ENCODE data around the gene DIS3L2.

DNA sequence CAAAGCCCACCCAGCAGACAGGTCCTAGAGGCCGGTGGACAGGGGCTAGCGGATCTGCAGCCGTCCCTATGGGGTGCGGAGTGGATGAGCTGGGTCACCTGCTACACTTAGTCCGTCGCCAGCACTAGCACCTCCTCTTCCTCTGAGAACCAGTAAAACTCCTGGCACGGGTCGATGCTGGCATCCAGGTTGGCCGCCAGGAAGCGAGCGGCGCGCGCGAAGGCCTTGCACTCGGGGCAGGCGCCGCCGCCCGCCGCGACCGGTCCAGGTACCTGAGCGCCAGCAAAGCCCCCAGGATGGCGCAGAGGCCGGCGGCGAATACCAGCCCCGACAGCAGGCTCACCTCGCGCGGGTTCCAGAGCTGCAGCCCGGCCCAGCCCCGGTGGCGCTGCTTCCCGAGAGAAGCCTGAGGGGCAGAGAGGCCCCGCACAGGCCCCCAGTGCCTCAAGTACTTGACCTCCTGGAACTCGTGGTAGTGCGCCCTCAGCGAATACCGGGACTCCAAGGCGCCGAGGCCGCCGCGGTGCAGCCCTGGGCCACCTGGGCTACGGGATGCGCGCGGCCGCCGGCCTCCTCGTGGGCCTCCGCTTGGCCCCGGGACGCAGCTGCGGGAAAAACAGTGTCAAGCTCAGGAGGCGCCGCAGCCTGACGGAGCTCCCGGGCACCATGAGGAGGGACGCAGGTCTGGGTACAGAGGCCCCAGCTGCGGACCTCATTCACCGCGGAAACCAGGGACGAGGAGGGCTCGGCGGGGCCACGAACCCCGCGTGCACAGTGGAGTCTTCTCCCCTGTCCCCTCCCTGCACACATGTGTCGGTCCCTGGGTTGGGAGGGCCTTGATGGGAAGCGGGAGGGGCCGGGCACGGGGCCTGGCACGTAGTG, 389.5 kb downstream of the DIS3L2 start:
- TF ChIP-seq POLR2AphosphoS5 (IDR thresholded peaks at IDR 0.05) (no peak), EP300 (IDR thresholded peaks at IDR 0.05) (no peak)
- TF ChIP-seq, protein P1, sequence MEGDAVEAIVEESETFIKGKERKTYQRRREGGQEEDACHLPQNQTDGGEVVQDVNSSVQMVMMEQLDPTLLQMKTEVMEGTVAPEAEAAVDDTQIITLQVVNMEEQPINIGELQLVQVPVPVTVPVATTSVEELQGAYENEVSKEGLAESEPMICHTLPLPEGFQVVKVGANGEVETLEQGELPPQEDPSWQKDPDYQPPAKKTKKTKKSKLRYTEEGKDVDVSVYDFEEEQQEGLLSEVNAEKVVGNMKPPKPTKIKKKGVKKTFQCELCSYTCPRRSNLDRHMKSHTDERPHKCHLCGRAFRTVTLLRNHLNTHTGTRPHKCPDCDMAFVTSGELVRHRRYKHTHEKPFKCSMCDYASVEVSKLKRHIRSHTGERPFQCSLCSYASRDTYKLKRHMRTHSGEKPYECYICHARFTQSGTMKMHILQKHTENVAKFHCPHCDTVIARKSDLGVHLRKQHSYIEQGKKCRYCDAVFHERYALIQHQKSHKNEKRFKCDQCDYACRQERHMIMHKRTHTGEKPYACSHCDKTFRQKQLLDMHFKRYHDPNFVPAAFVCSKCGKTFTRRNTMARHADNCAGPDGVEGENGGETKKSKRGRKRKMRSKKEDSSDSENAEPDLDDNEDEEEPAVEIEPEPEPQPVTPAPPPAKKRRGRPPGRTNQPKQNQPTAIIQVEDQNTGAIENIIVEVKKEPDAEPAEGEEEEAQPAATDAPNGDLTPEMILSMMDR (IDR thresholded peaks at IDR 0.05): no peak

Data from esophagus muscularis mucosa (tissue), 4 donors.